Endothelial cell of umbilical vein (primary cell): ENCODE results near the gene HDLBP. TPM values are rescaled to one million over a fixed set of nuclear protein-coding genes. Genes with fewer than 3 reads are reported as not detected.

Experiments used
- BruUV-seq: library from RNA; stranded (reverse); fragments of 400-500 nt; replicated peaks from 2 replicates; lab custom pipeline; 2021; lab: Mats Ljungman, UMichigan
- CTCF ChIA-PET: fragments of 300-600, 350-600 bp; sonication (Branson Sonifier 250); formaldehyde crosslinking; loops from one replicate; lab custom pipeline; 2021; ENCODE audit warnings: antibody characterized with exemption, inconsistent platforms; lab: Charles Lee
- POLR2A ChIA-PET: fragments of 300-600, 350-600 bp; sonication (Branson Sonifier 250); formaldehyde crosslinking; loops from one replicate; lab custom pipeline; 2021; ENCODE audit warnings: antibody characterized with exemption, inconsistent platforms; lab: Charles Lee
- DNase-seq: peaks from one replicate; pipeline ENCODE4 v3.0.0-alpha.2; 2011; ENCODE audit warnings: low read depth, low spot score
- FAIRE-seq: peaks from 2 replicates; lab custom pipeline; 2011; peaks lifted over from hg19 to GRCh38; lab: Jason Lieb, UNC
- H2AFZ ChIP-seq: 2 replicates; pipeline ENCODE4 v1.6.0; 2012; ENCODE audit warnings: low read depth, low read length, control low read depth, inconsistent platforms
- H3K27ac ChIP-seq: 2 replicates; pipeline ENCODE4 v1.5.1; 2011; ENCODE audit warnings: low read depth, mild to moderate bottlenecking, control low read depth, low read length, moderate library complexity; ENCODE audit not compliant: insufficient read depth
- H3K27me3 ChIP-seq, 2 experiments: 2 replicates each; pipeline versions ENCODE4 v1.6.0 to v1.6.1; 2011; ENCODE audit warnings: low read length in 2 of 2, mixed read lengths in 1 of 2; ENCODE audit not compliant: control insufficient read depth in 2 of 2, insufficient read depth in 2 of 2
- H3K36me3 ChIP-seq, 2 experiments: 2 replicates in 1 of 2; 3 replicates in 1 of 2; pipeline ENCODE4 v1.5.1; 2011; ENCODE audit warnings: low read length in 2 of 2, mild to moderate bottlenecking in 1 of 2, moderate library complexity in 1 of 2; ENCODE audit not compliant: control insufficient read depth in 2 of 2, insufficient read depth in 2 of 2; ENCODE audit errors: extremely low read depth in 1 of 2
- H3K4me1 ChIP-seq: 3 replicates; pipeline ENCODE4 v1.5.1; 2011; ENCODE audit warnings: mild to moderate bottlenecking, low read length; ENCODE audit not compliant: control insufficient read depth, insufficient read depth; ENCODE audit errors: extremely low read depth
- H3K4me2 ChIP-seq: 2 replicates; pipeline ENCODE4 v1.6.1; 2011; ENCODE audit warnings: low read length, control low read depth, mixed read lengths; ENCODE audit not compliant: insufficient read depth
- H3K4me3 ChIP-seq, 3 experiments: fragments of 200-600 bp in 1 of 3; sonication (generic), shearing (Covaris generic) in 1 of 3; replicated peaks in 1 of 3; 2 replicates each; pipeline ENCODE4 v1.5.1; 2011 to 2016; ENCODE audit warnings: control low read depth in 3 of 3, low read length in 3 of 3, mild to moderate bottlenecking in 2 of 3, inconsistent platforms in 1 of 3, low read depth in 1 of 3, moderate library complexity in 1 of 3; ENCODE audit not compliant: insufficient read depth in 1 of 3
- H3K79me2 ChIP-seq: 2 replicates; pipeline ENCODE4 v1.6.0; 2012; ENCODE audit warnings: low read length, inconsistent platforms; ENCODE audit not compliant: control insufficient read depth, insufficient read depth
- H3K9ac ChIP-seq: replicated peaks from 2 replicates; pipeline ENCODE3; 2011; ENCODE audit warnings: low read length, control low read depth; ENCODE audit not compliant: insufficient read depth; ENCODE audit errors: extremely low read depth
- H3K9me1 ChIP-seq: replicated peaks from 3 replicates; pipeline ENCODE4 v1.6.0; 2011; ENCODE audit warnings: mild to moderate bottlenecking, low read length; ENCODE audit not compliant: control insufficient read depth, insufficient read depth; ENCODE audit errors: extremely low read depth
- H3K9me3 ChIP-seq: replicated peaks from 2 replicates; pipeline ENCODE4 v1.5.1; 2012; ENCODE audit warnings: low read length, inconsistent platforms; ENCODE audit not compliant: control insufficient read depth, insufficient read depth
- H4K20me1 ChIP-seq: replicated peaks from 2 replicates; pipeline ENCODE3; 2011; ENCODE audit warnings: mild to moderate bottlenecking, low read length; ENCODE audit not compliant: control insufficient read depth, insufficient read depth; ENCODE audit errors: extremely low read depth
- EZH2 ChIP-seq: IDR thresholded peaks from 2 replicates; pipeline ENCODE4 v1.6.1; 2012; ENCODE audit warnings: borderline replicate concordance, low read depth, mild to moderate bottlenecking, moderate library complexity, low read length, inconsistent platforms; ENCODE audit not compliant: severe bottlenecking
- GATA2 ChIP-seq: IDR thresholded peaks from 2 replicates; pipeline ENCODE4 v1.7.0; 2011; ENCODE audit warnings: low read depth, mild to moderate bottlenecking, moderate library complexity, mixed read lengths, low read length; ENCODE audit not compliant: insufficient read length, insufficient read depth
- JUN ChIP-seq: IDR thresholded peaks from 2 replicates; pipeline ENCODE4 v1.6.1; 2011; ENCODE audit warnings: borderline replicate concordance, low read depth; ENCODE audit not compliant: insufficient read length, insufficient read depth
- MAX ChIP-seq: IDR thresholded peaks from 2 replicates; pipeline ENCODE4 v1.6.1; 2011; ENCODE audit not compliant: insufficient read depth, insufficient read length
- MYC ChIP-seq: IDR thresholded peaks from one replicate; pipeline ENCODE4 v1.6.1; 2011; ENCODE audit warnings: mild to moderate bottlenecking, low read depth, low read length
- POLR2A ChIP-seq: IDR thresholded peaks from 2 replicates; pipeline ENCODE4 v1.6.1; 2012; ENCODE audit warnings: low read depth, mild to moderate bottlenecking, control low read depth, low read length
- POLR2AphosphoS5 ChIP-seq: IDR thresholded peaks from 2 replicates; pipeline ENCODE4 v1.6.1; 2012; ENCODE audit warnings: low read depth, mild to moderate bottlenecking, control low read depth, low read length, moderate library complexity; ENCODE audit not compliant: insufficient read depth
- dilution Hi-C: fragments of 300-500 bp; cut with MboI; formaldehyde crosslinking; loops from one replicate; pipeline ENCODE4 v1.15.0; 2019; ENCODE audit warnings: low sequenced_read_pairs; ENCODE audit not compliant: extremely low pct_ligation_motif_present
- intact Hi-C: fragments of 100-400 bp; cut with micrococcal nuclease; formaldehyde crosslinking; loops from one replicate; pipeline ENCODE4 v1.10.0; 2022
- polyA plus RNA-seq, 4 experiments: library from polyadenylated mRNA; depleted of rRNA in 3 of 4; stranded (reverse) in 3 of 4; unstranded in 1 of 4; fragments of >200 nt; gene quantifications; 2 replicates each; pipeline versions ENCODE4 v1.2.1 to v1.2.3, GENCODE V29; 2011 to 2012; ENCODE audit warnings: missing spikeins in 1 of 4
- total RNA-seq: library from RNA; stranded (reverse); gene quantifications from 2 replicates; pipeline ENCODE4 v1.2.3, GENCODE V29; 2021

The HDLBP gene
- total and polyA plus RNA-seq, 2 donors (not counting 3 experiments of a cell fraction or from before 2014, with no cell fraction given), result 379 to 569 TPM

- no peak overlapping the region for H2AFZ ChIP-seq
- H3K27ac ChIP-seq, result no peak overlapping the region
- peak; percentile 6 for TF ChIP-seq POLR2AphosphoS5
- no peak for TF ChIP-seq EZH2
- no peak for TF ChIP-seq MAX
- H3K4me3 ChIP-seq, result no peak overlapping the region
- BruUV-seq, result no TSS peak
- ChIA-PET POLR2A (no interaction called here), CTCF (no interaction called here)
- no peak overlapping the region for H3K9ac ChIP-seq
- FAIRE-seq (peak; percentile 12), DNase-seq (no peak)
- no peaks in the 10 kb centered on the region for H4K20me1 ChIP-seq
- H3K4me2 ChIP-seq, result no peak overlapping the region
- H3K9me1 ChIP-seq, result no peaks in the 10 kb centered on the region
- intact Hi-C loops, result no loop called here
- peaks cover 39 to 78% of the 10 kb centered on the region in 2 experiments for H3K36me3 ChIP-seq
- no peaks in the 10 kb centered on the region for H3K9me3 ChIP-seq
- H3K4me1 ChIP-seq, result peaks cover 6% of the 10 kb centered on the region
- H3K79me2 ChIP-seq, result no peaks in the 10 kb centered on the region
- no peaks in the 10 kb centered on the region for H3K27me3 ChIP-seq
- dilution Hi-C loops, result no loop called here
Observed at GRCh38 chr2:241234962-241235740, 80.3 kb downstream of the HDLBP start.

GRCh38 chr2:241234066-241234790 is 81.2 kb downstream of the HDLBP start:
- Histone ChIP-seq H3K4me3 (no peak overlapping the region), H3K27me3 (no peaks in the 10 kb centered on the region), H3K27ac (no peak overlapping the region), H2AFZ (no peak overlapping the region), H3K36me3 (peaks cover 35 to 78% of the 10 kb centered on the region in 2 experiments), H4K20me1 (no peaks in the 10 kb centered on the region), H3K9me3 (no peaks in the 10 kb centered on the region), H3K9ac (no peak overlapping the region), H3K9me1 (no peaks in the 10 kb centered on the region), H3K79me2 (no peaks in the 10 kb centered on the region), H3K4me2 (no peak overlapping the region), H3K4me1 (peaks cover 9% of the 10 kb centered on the region)
- dilution Hi-C loops, result no loop called here
- intact Hi-C loops, result no loop called here
- DNase-seq, result no peak
- TF ChIP-seq JUN, result no peak
- no peak for TF ChIP-seq MYC
- no peak for TF ChIP-seq MAX
- no peak for TF ChIP-seq POLR2AphosphoS5
- TF ChIP-seq GATA2, result no peak
- TF ChIP-seq EZH2, result no peak
- no peak for TF ChIP-seq POLR2A
- FAIRE-seq, result no peak
- ChIA-PET POLR2A (no interaction called here), CTCF (no interaction called here)
- no TSS peak for BruUV-seq
